Activated CD8-positive, alpha-beta T cell treated with anti-CD3 and anti-CD28 coated beads for 36 hours (primary cell): ENCODE results near the gene DDX10. TPM values are rescaled to one million over a fixed set of nuclear protein-coding genes. Genes with fewer than 3 reads are reported as not detected.

ENCODE experiments used
- ATAC-seq: fragments of 200-7000 bp; cut with Tn5 transposase; one replicate; pipeline ENCODE4 v1.10.0; 2021; ENCODE audit warnings: mild to moderate bottlenecking, moderate library complexity
- CTCF ChIA-PET: fragments of 350-600 bp; sonication (Branson Sonifier 250); formaldehyde crosslinking; loops from one replicate; lab custom pipeline; 2021; ENCODE audit warnings: antibody characterized with exemption; lab: Charles Lee
- POLR2A ChIA-PET: fragments of 350-600 bp; sonication (Branson Sonifier 250); formaldehyde crosslinking; loops from one replicate; lab custom pipeline; 2021; ENCODE audit warnings: antibody characterized with exemption; lab: Charles Lee
- DNase-seq: peaks from one replicate; pipeline ENCODE4 v3.0.0-alpha.2; 2020
- H3K27ac Mint-ChIP-seq: one replicate; pipeline ENCODE4 v1.8.0; 2021; ENCODE audit warnings: mild to moderate bottlenecking, mixed read lengths
- H3K27me3 Mint-ChIP-seq: one replicate; pipeline ENCODE4 v1.8.0; 2021; ENCODE audit warnings: mixed read lengths
- H3K36me3 Mint-ChIP-seq: one replicate; pipeline ENCODE4 v1.8.0; 2021; ENCODE audit warnings: low read depth, mixed read lengths
- H3K4me1 Mint-ChIP-seq: one replicate; pipeline ENCODE4 v1.8.0; 2021; ENCODE audit warnings: low read depth, mixed read lengths
- H3K4me3 Mint-ChIP-seq: one replicate; pipeline ENCODE4 v1.8.0; 2021; ENCODE audit warnings: mild to moderate bottlenecking, moderate library complexity, mixed read lengths
- H3K9me3 Mint-ChIP-seq: one replicate; pipeline ENCODE4 v1.8.0; 2021; ENCODE audit warnings: mixed read lengths
- intact Hi-C: fragments of 100-400 bp; cut with micrococcal nuclease; formaldehyde crosslinking; loops from one replicate; pipeline ENCODE4 v1.10.0; 2022
- total RNA-seq, 2 experiments: library from RNA; stranded (reverse); gene quantifications; one replicate each; pipeline ENCODE4 v1.2.3, GENCODE V29; 2021
- TF ChIP-seq, protein P1 (sequence below): fragments of 200-600 bp; IDR thresholded peaks from one replicate; pipeline ENCODE4 v1.8.0; 2022; ENCODE audit warnings: antibody characterized with exemption, mild to moderate bottlenecking

Gene DDX10
- total RNA-seq, 2 experiments from 2014 or later = 45.4 to 46.3 TPM

DNA sequence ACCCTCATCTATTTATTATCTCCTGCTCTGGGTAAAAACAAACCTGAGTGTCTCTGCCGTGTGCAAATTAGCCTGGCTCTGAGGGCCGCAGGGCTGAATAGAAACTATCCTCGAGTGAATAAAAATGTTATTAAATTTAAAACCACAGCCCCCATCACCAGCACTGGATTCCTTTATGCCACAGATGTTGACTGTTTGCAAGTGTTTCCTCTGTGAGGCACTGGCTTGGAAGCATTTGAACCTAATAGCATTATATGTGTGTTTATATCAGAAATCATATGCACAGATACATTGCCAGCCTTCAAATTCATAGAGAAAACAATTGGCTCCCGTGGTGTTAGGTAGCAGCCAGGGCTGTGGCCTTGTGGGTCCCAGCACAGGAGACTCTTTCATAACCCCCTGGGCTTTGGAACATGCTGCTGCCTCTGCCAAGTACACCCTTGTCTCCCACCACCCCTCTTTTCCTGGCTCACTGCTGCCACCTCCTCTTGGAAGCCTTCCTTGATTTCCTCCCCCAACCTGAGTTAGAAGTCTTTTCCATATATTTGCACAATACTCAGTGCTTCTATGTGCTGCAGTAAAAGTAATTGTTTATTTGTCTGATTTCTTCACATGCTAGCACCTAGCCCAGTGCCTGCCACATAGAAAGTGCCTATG lies 294.4 kb downstream of the DDX10 start:
- Mint-ChIP-seq H3K27me3 (no peaks in the 10 kb centered on the region), H3K4me3 (no peak overlapping the region), H3K36me3 (no peaks in the 10 kb centered on the region), H3K9me3 (peaks cover 2% of the 10 kb centered on the region), H3K4me1 (peaks cover 13% of the 10 kb centered on the region), H3K27ac (no peak overlapping the region)
- DNase-seq = no peak
- ATAC-seq = no peak
- POLR2A ChIA-PET = no interaction called here
- CTCF ChIA-PET = no interaction called here
- TF ChIP-seq, protein P1, sequence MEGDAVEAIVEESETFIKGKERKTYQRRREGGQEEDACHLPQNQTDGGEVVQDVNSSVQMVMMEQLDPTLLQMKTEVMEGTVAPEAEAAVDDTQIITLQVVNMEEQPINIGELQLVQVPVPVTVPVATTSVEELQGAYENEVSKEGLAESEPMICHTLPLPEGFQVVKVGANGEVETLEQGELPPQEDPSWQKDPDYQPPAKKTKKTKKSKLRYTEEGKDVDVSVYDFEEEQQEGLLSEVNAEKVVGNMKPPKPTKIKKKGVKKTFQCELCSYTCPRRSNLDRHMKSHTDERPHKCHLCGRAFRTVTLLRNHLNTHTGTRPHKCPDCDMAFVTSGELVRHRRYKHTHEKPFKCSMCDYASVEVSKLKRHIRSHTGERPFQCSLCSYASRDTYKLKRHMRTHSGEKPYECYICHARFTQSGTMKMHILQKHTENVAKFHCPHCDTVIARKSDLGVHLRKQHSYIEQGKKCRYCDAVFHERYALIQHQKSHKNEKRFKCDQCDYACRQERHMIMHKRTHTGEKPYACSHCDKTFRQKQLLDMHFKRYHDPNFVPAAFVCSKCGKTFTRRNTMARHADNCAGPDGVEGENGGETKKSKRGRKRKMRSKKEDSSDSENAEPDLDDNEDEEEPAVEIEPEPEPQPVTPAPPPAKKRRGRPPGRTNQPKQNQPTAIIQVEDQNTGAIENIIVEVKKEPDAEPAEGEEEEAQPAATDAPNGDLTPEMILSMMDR = no peak
- intact Hi-C loops = no loop called here

DNA sequence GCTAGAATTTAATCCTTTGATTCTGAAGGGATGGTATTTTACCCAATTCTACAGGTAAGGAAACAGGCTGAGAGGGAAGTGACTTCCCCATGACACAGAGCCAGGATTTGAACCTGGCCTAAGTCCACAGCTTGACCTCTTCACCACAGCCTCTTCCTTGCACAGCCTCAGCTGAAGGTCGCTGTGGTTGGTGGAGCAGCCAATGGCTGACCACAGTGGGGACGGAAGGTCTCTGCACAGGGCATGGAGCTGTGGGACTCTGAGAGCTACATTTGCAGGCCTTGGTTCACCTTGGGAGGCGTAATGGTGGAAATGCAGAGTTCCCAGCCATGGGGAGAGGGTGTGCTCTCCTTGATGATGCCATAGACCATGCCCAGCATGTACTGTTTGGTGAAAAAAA lies 295.0 kb downstream of the DDX10 start:
- H3K36me3 Mint-ChIP-seq = no peaks in the 10 kb centered on the region
- H3K4me3 Mint-ChIP-seq = no peak overlapping the region
- TF ChIP-seq, protein P1 = no peak
- ChIA-PET POLR2A (no interaction called here), CTCF (no interaction called here)
- H3K27ac Mint-ChIP-seq = no peak overlapping the region
- ATAC-seq = no peak
- H3K27me3 Mint-ChIP-seq = no peaks in the 10 kb centered on the region
- H3K4me1 Mint-ChIP-seq = peaks cover 13% of the 10 kb centered on the region
- no peak for DNase-seq
- H3K9me3 Mint-ChIP-seq = peaks cover 2% of the 10 kb centered on the region
- intact Hi-C loops = no loop called here

DNA sequence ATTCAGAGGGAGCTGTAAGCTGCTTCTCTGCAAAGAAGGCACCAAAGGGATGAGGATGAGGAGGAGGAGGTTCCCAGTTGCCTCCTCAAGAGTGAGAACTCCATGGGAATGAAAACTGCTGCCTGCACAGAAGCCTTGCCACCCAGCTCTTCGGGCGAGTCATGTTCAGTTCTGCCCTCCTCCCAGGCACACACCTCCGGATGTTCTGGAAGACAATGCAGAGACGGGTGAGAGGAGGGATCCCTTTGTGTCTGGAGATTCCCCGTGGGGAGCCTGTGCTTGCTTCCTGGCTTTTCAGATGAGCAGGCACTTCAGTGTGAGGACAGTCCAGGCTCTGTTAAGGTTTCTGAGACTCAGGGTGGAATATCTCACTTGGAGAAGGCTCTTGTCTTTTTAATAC lies 295.6 kb downstream of the DDX10 start:
- CTCF ChIA-PET = no interaction called here
- intact Hi-C loops = no loop called here
- ATAC-seq (no peak), DNase-seq (no peak)
- H3K9me3 Mint-ChIP-seq = peaks cover 2% of the 10 kb centered on the region
- no peak overlapping the region for H3K4me3 Mint-ChIP-seq
- H3K27ac Mint-ChIP-seq = no peak overlapping the region
- peaks cover 13% of the 10 kb centered on the region for H3K4me1 Mint-ChIP-seq
- H3K27me3 Mint-ChIP-seq = no peaks in the 10 kb centered on the region
- POLR2A ChIA-PET = no interaction called here
- no peaks in the 10 kb centered on the region for H3K36me3 Mint-ChIP-seq
- TF ChIP-seq, protein P1 = no peak

DNA sequence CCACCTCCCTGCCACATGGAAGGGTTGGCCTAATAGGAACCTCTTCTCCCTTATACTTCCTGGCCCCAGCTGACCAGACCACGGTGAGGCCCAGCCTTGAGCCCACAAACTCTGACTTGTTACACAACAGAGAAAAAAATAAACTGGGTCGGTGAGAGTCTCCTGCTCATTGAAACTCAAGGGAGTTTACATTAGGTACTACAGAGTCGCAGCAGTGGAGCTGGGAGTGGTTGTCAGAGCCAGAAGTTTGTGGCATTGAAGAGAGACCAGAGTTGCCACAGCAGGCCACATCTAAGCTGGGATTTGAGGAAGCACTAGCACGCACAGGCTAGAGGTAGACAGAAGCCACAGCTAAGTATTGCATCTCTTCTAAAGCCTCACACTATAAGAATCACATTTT lies 296.2 kb downstream of the DDX10 start:
- intact Hi-C loops = no loop called here
- TF ChIP-seq, protein P1 = no peak
- Mint-ChIP-seq H3K9me3 (peaks cover 2% of the 10 kb centered on the region), H3K4me1 (peaks cover 13% of the 10 kb centered on the region), H3K27ac (no peak overlapping the region), H3K4me3 (no peak overlapping the region), H3K27me3 (no peaks in the 10 kb centered on the region), H3K36me3 (no peaks in the 10 kb centered on the region)
- ATAC-seq = no peak
- POLR2A ChIA-PET = no interaction called here
- peak; percentile 10 for DNase-seq
- CTCF ChIA-PET = no interaction called here

DNA sequence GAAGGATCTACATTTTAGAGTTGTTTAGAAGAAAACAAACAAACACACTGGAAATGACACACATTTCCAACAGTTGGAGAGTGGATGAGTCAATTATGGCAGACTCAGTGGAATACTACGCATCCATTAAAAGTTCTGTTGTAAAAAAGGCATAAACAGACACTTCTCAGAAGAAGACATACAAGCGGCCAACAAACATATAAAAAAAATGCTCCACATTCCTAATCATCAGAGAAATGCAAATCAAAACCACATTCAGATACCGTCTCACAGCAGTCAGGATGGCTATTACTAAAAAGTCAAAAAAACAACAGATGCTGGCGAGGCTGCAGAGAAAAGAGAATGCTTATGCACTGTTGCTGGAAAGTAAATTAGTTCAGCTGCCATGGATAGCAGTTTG lies 298.2 kb downstream of the DDX10 start:
- TF ChIP-seq, protein P1 = no peak
- Mint-ChIP-seq H3K4me3 (no peak overlapping the region), H3K9me3 (no peaks in the 10 kb centered on the region), H3K27ac (no peak overlapping the region), H3K4me1 (peaks cover 10% of the 10 kb centered on the region), H3K27me3 (no peaks in the 10 kb centered on the region), H3K36me3 (no peaks in the 10 kb centered on the region)
- DNase-seq (no peak), ATAC-seq (no peak)
- CTCF ChIA-PET = interaction anchor here (1.0 kb wide), 1 partner anchor 12 kb away, joined by 3 read pairs; no protein-coding TSS in a partner anchor
- intact Hi-C loops = no loop called here
- POLR2A ChIA-PET = interaction anchor here (1.1 kb wide), 1 partner anchor 21 kb away, joined by 3 read pairs; no protein-coding TSS in a partner anchor
